NCI-H187 treated with DMSO at 0.1 percent for 48 hours (cell line): ENCODE results near the gene EZR.

Experiments
- DNase-seq: peaks from one replicate; lab custom pipeline; 2025; lab: John Stamatoyannopoulos, UW

EZR gene

DNA sequence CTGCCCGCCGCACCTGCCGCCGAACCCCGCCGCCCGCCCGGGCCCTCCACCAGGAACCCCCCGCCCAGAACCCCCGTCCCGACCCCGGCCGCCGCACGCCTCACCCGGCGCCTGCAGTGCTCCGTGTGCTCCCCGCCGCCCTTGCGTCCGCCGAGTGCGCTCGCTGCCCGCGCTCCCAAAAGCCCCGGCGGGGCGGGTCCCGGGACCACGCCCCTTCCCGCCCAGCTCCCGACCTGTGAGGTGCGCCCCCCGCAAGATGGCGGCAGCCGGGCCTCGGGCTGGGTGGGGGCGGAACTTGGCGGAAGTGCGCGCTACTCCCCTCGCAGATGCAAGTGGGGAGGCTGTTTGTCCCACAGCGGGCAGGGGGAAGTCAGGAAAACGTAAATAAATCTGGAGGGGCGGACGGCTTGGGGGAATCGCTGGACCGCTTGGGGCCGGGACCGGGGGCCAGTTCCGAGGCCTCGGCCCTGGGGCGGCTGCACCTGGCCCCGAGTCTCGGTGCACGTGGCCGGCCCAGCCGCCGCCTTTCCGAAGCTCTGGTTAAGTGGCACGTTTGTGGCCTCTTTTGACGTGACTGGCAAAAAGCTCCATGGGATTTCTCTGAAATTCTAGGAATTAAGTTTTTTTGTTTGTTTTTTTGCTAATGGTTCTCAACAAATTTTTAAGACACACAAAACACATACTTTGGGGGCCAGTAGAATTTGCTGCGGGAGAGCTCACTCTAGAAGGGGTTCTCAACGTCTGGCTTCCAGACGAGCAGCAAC, at the start of gene EZR:
EZR (minus strand) TSS at position 156 of the 764 bp plus-strand sequence. CDS start 1,275 bp downstream, outside the sequence.
- DNase-seq = no peak

DNA sequence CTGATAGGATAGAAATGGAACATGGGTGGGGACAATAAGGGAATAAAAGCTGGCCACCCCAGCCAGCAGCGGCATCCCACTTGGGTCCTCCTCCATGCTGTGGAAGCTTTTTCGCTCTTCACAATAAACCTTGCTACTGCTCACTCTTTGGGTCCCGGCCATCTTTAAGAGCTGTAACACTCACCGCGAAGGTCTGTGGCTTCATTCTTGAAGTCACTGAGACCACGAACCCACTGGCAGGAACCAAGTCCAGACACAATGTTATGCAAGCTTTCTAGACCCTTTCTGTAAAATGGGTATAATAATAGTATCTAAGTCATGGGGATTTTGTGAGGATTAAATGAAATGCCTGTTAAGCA, 48.9 kb upstream of the EZR start:
- no peak for DNase-seq

DNA sequence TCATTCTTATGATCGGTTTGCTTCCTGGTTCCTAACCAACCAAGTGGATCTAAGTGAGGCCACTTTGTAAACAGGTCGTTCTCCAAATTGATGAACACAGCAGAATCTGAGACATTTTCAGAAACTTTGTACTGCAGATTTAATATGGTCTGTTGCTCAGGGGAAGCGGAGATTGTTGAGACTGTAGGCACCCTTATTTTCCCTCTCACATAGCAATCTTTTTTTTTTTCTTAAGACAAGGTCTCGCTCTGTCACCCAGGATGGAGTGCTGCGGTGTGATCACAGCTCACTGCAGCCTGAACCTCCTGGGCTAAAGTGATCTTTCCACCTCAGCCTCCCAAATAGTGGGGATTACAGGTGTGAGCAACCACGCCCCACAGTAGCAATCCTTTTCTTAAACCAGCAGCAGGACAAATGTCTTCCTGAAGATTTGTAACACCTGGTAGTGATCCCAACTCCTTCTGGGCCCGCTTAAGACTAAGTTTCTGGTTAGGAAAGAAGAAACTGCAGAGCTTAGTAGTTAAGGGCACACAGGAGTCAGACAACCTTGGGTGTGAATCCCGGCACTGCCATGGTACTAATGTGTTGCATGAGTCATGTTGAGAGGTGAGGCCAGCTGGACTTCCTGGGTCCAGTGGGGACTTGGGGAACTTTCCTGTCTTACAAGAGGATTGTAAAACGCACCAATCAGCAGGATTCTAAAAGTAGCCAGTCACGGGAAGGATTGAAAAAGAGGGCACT, 48.4 kb upstream of the EZR start:
- no peak for DNase-seq

DNA sequence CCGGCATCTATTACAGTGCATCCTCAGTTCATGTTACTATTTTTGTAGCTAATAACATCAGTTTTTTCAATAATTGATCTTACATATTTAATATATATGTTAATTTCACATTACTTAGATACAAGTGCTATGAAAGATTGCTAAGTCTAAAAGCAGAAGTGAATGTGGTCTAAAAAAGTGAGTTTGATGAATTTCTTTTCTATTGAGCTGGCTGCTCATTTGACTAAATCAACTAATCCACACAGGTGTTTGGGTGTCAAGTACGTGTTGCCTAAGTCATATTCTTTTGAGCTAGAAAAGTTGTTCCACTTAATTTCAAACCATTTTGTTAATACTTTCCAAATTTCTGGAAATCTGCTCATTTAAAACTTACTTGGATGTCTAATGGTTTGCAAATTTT, 46.6 kb upstream of the EZR start:
- no peak for DNase-seq

GRCh38 chr6:158863646-158864045, 44.5 kb upstream of the EZR start:
- no peak for DNase-seq

- DNase-seq = no peak
These were observed 42.7 kb upstream of the EZR start for GRCh38 chr6:158861686-158862381.

GRCh38 chr6:158860279-158860865, 41.2 kb upstream of the EZR start:
- no peak for DNase-seq

DNA sequence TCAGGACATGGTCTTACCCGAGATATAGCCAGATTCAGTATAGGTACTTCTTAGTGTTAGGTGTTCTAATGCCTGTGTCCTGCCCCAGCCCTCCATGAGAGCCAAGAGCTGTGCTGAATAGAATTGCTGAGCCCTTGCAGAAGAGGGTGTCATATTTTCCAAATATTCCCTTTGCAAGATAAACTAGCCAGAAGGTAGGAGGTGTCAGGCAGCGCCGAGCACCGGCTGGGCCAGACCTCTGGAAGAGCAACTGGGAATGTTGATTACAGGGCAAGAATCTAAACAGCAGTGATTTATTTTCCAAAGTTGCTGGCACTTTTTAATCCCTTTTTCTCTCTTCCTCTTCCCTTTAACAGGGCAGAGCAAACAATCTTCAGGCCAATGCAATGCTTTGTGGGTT, 37.1 kb upstream of the EZR start:
- DNase-seq = no peak

GRCh38 chr6:158854214-158855101, 35.3 kb upstream of the EZR start:
- DNase-seq = no peak

- no peak for DNase-seq
These were observed 34.7 kb upstream of the EZR start for GRCh38 chr6:158853880-158854213.

DNA sequence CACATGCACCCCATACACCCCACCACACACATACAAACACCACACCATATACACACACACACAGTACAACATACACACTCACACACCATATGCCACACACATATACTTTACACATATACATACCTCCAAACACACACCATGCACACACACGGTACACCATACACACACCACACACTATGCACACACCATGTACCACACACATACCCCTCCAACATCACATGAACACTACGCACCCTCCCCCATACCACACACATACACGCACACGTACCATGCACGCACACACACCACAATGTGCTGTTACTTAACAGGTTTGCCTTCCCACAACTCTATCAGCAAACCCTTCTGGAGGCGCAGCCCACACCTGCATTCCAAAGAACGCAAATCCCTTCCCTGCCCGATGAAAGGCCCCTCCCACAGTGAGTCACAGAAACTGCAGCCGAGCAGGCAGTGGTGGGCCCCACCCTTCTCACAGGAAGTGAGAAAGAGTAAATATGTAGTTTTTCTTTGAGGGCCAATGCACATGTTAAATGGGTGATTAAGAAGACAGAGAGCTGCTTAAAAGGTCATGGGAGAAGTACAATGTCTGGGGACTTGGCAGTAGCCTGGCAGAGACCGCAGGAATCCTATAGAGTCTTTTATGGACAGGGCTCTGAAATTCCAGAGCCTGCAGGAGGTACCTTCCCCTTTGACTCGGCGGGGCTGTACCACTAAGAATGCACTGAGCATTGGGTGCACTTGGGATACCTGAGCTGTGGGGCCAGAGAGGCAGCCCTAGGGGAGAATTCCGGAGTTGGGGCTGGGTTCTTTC, 34.1 kb upstream of the EZR start:
- no peak for DNase-seq

DNA sequence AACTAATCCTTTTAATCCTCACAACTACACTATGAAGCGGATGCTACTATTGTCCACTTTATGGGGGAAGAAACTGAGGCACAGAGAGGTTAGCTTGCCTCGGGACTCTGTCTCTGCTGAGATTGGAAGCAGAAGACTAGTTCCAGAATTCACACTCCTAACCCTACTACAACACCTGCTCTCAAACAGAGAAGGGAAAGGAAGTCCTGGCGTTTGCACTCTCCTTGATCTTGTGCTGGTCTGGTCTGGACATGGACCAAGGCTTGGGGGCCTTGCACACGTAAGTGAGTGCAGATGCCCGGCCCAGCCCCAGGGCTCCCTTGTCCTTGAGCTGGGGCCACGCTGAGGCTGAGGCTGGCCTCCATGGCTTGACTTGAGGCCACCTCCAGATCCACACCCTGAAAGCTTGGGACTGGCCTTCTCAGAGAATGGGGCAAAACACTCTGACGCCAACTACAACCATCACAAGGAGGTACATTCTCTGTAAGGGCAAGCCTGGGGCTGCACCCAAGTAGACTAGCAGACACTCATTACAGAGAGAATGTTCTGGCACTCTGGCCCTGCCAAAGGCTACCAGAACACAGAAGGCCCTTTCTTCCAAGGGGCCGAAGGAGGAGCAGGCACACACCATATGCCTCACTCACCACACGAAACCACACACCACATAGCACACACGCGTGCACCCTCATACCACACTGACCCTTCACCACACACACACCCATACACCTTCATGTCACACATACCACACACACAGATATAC, 33.3 kb upstream of the EZR start:
- DNase-seq = no peak

DNA sequence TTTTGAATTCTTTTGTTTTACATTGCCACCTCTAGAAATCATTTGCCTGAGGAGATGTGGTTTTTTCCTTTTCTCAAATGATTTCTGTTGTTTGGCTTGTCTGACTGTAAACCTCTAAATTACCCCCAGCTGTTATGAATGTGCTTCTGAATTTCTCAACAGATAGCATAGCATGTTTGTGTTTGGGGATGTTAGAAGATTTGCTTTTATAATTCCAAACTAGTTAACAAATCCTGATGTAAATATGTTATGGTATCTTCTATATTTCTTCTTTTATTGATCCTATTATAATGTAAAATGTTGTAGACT, 31.6 kb upstream of the EZR start:
- no peak for DNase-seq

GRCh38 chr6:158849899-158850806, 31.0 kb upstream of the EZR start:
- DNase-seq = no peak

GRCh38 chr6:158848490-158848895, 29.3 kb upstream of the EZR start:
- DNase-seq = no peak

GRCh38 chr6:158847786-158848185, 28.6 kb upstream of the EZR start:
- no peak for DNase-seq

GRCh38 chr6:158847012-158847529, 27.9 kb upstream of the EZR start:
- no peak for DNase-seq

DNA sequence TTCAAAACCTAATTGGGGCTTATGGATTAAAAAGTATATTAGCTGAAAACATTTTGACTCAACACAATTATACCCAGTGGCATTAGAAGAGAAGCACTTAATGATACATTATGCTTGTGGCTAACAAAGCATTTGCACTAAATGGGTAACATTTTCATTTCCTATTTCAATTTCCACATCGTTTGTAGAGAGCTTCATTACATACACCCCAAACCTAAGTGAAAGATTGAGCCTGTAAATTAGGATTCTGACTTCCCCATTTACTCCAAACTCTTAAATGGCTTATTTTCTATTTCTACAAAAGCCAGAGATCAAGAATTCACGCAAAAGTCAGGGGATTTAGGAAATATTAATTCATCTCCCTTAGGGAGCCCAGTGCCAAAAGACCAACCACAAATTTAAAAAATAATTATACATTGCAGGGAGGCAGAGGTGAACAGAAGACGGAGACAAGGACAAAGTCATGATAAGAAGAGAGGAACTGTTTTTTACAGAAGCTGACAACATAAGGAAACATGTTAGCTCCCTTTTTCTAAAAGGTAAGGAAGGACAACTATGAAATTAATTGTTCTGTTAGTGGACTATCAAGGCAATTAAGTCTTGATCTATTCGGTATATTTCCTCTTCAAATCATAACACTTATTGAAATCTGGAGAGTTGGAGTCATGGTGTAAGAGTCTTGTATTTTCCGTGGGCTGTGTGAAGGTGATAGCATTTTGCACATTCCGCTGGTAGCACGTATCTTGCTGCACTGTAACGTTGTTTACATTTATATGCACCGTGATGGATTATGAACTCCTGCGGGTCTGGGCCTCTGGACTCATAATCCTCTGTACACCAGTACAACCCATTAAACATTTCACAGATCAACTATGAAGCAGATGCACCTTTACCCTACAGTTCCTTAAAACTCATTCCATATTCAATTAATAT, 24.8 kb upstream of the EZR start:
- no peak for DNase-seq
